ENCODE results near the gene UBAP1L. TPM values are rescaled to one million over a fixed set of nuclear protein-coding genes. Genes with fewer than 3 reads are reported as not detected.
"Not testable (repeated sequence)": the region's sequence is repeated elsewhere in the genome, so short reads cannot be mapped to it uniquely, and the experiment has no call there.

Gene UBAP1L
- total and polyA plus RNA-seq, 8 donors = 1.5 to 11.4 (median 2.6) TPM

DNA sequence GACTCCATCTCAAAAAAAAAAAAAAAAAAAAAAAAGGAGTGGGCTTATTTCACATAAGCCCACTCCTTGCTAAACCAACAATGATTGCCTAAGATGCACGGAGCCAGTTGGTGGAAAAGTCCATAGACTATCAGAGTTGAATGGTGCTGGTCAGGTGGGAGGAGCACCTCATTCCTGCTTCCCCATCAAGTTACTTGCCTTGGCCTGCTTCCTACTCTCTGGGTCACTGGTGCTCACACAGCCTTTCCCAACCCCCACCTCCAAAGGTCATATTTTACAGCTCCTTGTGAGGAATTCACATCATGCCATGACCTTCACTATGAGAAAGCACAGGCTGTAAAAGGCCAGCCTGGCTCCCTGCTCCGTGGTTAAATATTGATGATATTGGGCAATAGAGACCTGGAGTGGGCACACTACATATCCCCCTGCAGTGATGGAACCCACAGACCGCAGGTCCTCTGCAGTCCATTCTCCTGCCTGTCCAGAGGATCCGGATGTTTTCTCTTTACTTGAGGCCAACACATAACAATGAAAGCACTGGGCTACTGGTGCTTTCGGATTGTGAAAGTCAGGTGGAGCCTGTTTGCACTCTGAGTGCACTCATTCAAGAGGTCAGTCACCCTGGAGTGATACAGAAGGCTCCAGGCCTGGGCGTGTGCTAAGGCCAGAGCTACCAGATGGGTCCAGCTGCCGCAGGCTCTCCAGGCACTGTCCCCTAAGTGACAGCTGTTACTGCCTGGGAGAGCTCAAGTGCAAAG lies 70.1 kb downstream of the UBAP1L start, which contains the start of gene SLC51B:
Gene SLC51B (plus strand): TSS at position 664 of the 758 bp plus-strand sequence. CDS start 4,618 bp downstream, outside the sequence.
- FAIRE-seq = no peak
- H3K9me3 ChIP-seq = no peaks in the 10 kb centered on the region
- 55 to 60% methylated on average over 7 of the region's 7 CpGs for WGBS, 2 donors
- no peaks in the 10 kb centered on the region for H3K36me3 ChIP-seq
- intact Hi-C loops (cut with DNase I) = no loop called here
- H3K4me1 ChIP-seq = peaks cover 0 to 2% (median 0%) of the 10 kb centered on the region in 3 donors
- ATAC-seq = peak in 3 of 4 donors; percentile 33 to 57 (median 49)
- H3K27me3 ChIP-seq = no peaks in the 10 kb centered on the region
- no peak for DNase-seq
- TF ChIP-seq CTCF (IDR thresholded peaks at IDR 0.05) = no peak
- no peak within 1 kb of the TSS for H3K4me3 ChIP-seq
- H3K27ac ChIP-seq = no peak within 1 kb of the TSS

GRCh38 chr15:65044218-65044617 lies 70.8 kb downstream of the UBAP1L start:
- H3K4me3 ChIP-seq; intact Hi-C loops (cut with DNase I); H3K36me3 ChIP-seq; H3K9me3 ChIP-seq; FAIRE-seq; H3K4me1 ChIP-seq; H3K27ac ChIP-seq; H3K27me3 ChIP-seq; DNase-seq: not testable (repeated sequence)
- peak in 2 of 4 donors; percentile 64 to 79 for ATAC-seq
- WGBS, 2 donors = 73 to 75% methylated on average over 5 of the region's 5 CpGs

DNA sequence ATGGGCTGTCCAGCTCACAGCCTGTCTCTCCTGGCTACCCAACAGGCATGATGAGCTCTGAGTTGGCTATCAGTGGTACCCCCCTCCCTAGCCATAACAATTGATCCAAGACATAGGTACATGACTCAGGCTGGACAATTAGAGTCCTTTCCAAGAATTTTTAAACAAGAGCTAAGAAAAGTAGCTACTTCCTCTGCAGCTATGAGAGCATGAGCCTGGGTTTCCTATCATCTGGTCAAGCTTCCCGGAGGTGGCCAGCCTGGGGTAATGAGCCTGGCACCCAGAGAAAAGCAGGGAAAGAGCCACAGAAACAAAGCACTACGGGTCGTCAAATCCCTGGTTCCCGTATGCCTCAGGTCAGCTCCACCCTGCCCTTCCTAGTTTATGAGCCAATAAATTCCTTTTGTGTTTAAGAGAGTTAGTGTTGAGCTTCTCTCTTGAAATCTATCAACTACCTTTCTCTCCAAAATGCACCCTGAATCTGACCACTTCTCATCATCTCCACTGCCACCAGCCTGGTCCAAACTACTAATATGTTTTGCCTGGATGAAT lies 72.1 kb downstream of the UBAP1L start:
- no peak overlapping the region for H3K4me3 ChIP-seq
- H3K9me3 ChIP-seq = no peaks in the 10 kb centered on the region
- DNase-seq (no peak), FAIRE-seq (no peak), ATAC-seq (no peak)
- TF ChIP-seq CTCF (IDR thresholded peaks at IDR 0.05) = no peak
- 59 to 75% methylated on average over 4 of the region's 4 CpGs for WGBS, 2 donors
- H3K27ac ChIP-seq = no peak overlapping the region
- no peaks in the 10 kb centered on the region for H3K27me3 ChIP-seq
- intact Hi-C loops (cut with DNase I) = no loop called here
- no peaks in the 10 kb centered on the region for H3K36me3 ChIP-seq
- peaks cover 0 to 2% (median 0%) of the 10 kb centered on the region in 3 donors for H3K4me1 ChIP-seq

Other genes starting within 250 kb of the UBAP1L start
- gene ANKDD1A, start 203.3 kb downstream of the UBAP1L start, total RNA-seq = 1 to 10 TPM; 2.0 to 4.9 (median 3.8) TPM
- 1 to 10 TPM; 2.2 to 4.6 TPM for gene ANKDD1A, start 203.3 kb downstream of the UBAP1L start, polyA plus RNA-seq
- gene SPG21, start 125.3 kb downstream of the UBAP1L start, total RNA-seq = 10 to 100 TPM; 26.3 to 40.2 (median 29.5) TPM
- 10 to 100 TPM; 21.1 to 39.1 TPM for gene SPG21, start 125.3 kb downstream of the UBAP1L start, polyA plus RNA-seq
- gene MTFMT, start 85.6 kb downstream of the UBAP1L start, total RNA-seq = 1 to 10 TPM; 3.3 to 6.6 (median 4.4) TPM
- 1 to 10 TPM; 1.9 to 3.5 TPM for gene MTFMT, start 85.6 kb downstream of the UBAP1L start, polyA plus RNA-seq
- under 1 TPM in 2 of 6 donors, not detected in 4; 0.26 to 0.49 TPM for gene SLC51B, start 69.8 kb downstream of the UBAP1L start, total RNA-seq
- gene SLC51B, start 69.8 kb downstream of the UBAP1L start, polyA plus RNA-seq = 1 to 10 TPM in 1 of 2 donors, not detected in 1; 1.1 TPM
- 1 to 10 TPM in 3 of 6 donors, under 1 TPM in 3; 0.28 to 4.2 (median 1.2) TPM for gene RASL12, start 47.2 kb downstream of the UBAP1L start, total RNA-seq
- gene RASL12, start 47.2 kb downstream of the UBAP1L start, polyA plus RNA-seq = 1 to 10 TPM; 2.8 TPM
- gene KBTBD13, start 38.5 kb downstream of the UBAP1L start, total RNA-seq = not detected
- gene KBTBD13, start 38.5 kb downstream of the UBAP1L start, polyA plus RNA-seq = not detected
- 10 to 100 TPM in 3 of 6 donors, 1 to 10 TPM in 3; 7.3 to 13.1 (median 9.5) TPM for gene PDCD7, start 18.6 kb upstream of the UBAP1L start, total RNA-seq
- gene PDCD7, start 18.6 kb upstream of the UBAP1L start, polyA plus RNA-seq = 1 to 10 TPM; 7.3 to 9.8 TPM
- gene CLPX, start 70.1 kb upstream of the UBAP1L start, total RNA-seq = 10 to 100 TPM; 17.6 to 31.1 (median 20.9) TPM
- gene CLPX, start 70.1 kb upstream of the UBAP1L start, polyA plus RNA-seq = 1 to 10 TPM; 6.3 to 8.3 TPM
- 10 to 100 TPM in 1 of 6 donors, 1 to 10 TPM in 2, under 1 TPM in 3; 0.28 to 20.7 (median 3.1) TPM for gene CILP, start 96.3 kb upstream of the UBAP1L start, total RNA-seq
- 1 to 10 TPM; 1.0 to 1.1 TPM for gene CILP, start 96.3 kb upstream of the UBAP1L start, polyA plus RNA-seq
- gene PARP16, start 171.7 kb upstream of the UBAP1L start, total RNA-seq = 1 to 10 TPM; 3.8 to 7.5 (median 5.7) TPM
- 1 to 10 TPM; 3.1 to 5.5 TPM for gene PARP16, start 171.7 kb upstream of the UBAP1L start, polyA plus RNA-seq
- gene RNU5A-1, start 180.9 kb upstream of the UBAP1L start, total RNA-seq = not detected
- not detected for gene RNU5A-1, start 180.9 kb upstream of the UBAP1L start, polyA plus RNA-seq
- 10 to 100 TPM in 3 of 6 donors, not detected in 3; 10.5 to 21.8 (median 21.6) TPM for gene RNU5B-1, start 189.5 kb upstream of the UBAP1L start, total RNA-seq
- not detected for gene RNU5B-1, start 189.5 kb upstream of the UBAP1L start, polyA plus RNA-seq